SK-N-SH (cell line): ENCODE data around the gene TRA2A. TPM values are rescaled to one million over a fixed set of nuclear protein-coding genes. Genes with fewer than 3 reads are reported as not detected.

Experiments
- CTCF ChIA-PET: fragments of 300-600, 350-600 bp; formaldehyde crosslinking; extraction: SDS; loops from one replicate; lab custom pipeline; 2021; lab: Yijun Ruan, JAX
- POLR2A ChIA-PET: fragments of 350-600 bp; sonication (Branson Sonifier 250); formaldehyde crosslinking; extraction: SDS; loops from one replicate; lab custom pipeline; 2020; ENCODE audit warnings: antibody characterized with exemption, inconsistent platforms; lab: Yijun Ruan, JAX
- DNase-seq: peaks from one replicate; pipeline ENCODE4 v3.0.0; 2012
- H2AFZ ChIP-seq: fragments of 200-600 bp; sonication (generic); 2 replicates; pipeline ENCODE4 v1.8.1; 2016; ENCODE audit warnings: antibody characterized with exemption, mild to moderate bottlenecking, low read depth
- H3F3A ChIP-seq: fragments of 200-600 bp; sonication (generic); replicated peaks from 2 replicates; pipeline ENCODE3; 2016; ENCODE audit warnings: antibody characterized with exemption, mild to moderate bottlenecking; ENCODE audit not compliant: insufficient read depth
- H3K27ac ChIP-seq, 2 experiments: fragments of 200-500 bp in 1 of 2; fragments of 200-600 bp in 1 of 2; sonication (Bioruptor generic) in 1 of 2; sonication (generic), shearing (Covaris generic) in 1 of 2; 2 replicates each; pipeline versions ENCODE4 v1.5.1 to v1.6.1; 2014 to 2016; ENCODE audit warnings: low read depth in 2 of 2, inconsistent platforms in 1 of 2, low read length in 1 of 2, mild to moderate bottlenecking in 1 of 2, mixed read lengths in 1 of 2
- H3K27me3 ChIP-seq: fragments of 200-600 bp; sonication (generic), shearing (Covaris generic); 2 replicates; pipeline ENCODE4 v1.6.1; 2016; ENCODE audit warnings: mixed run types; ENCODE audit not compliant: insufficient read depth
- H3K36me3 ChIP-seq, 2 experiments: fragments of 200-500 bp in 1 of 2; fragments of 200-600 bp in 1 of 2; sonication (Bioruptor generic) in 1 of 2; sonication (generic) in 1 of 2; replicated peaks in 1 of 2; 2 replicates each; pipeline versions ENCODE3 to v1.5.1; 2014 to 2016; ENCODE audit warnings: low read length in 1 of 2, mild to moderate bottlenecking in 1 of 2; ENCODE audit not compliant: insufficient read depth in 2 of 2, control insufficient read depth in 1 of 2
- H3K4me1 ChIP-seq, 2 experiments: fragments of 200-500 bp in 1 of 2; fragments of 200-600 bp in 1 of 2; sonication (Bioruptor generic) in 1 of 2; sonication (generic), shearing (Covaris generic) in 1 of 2; 2 replicates each; pipeline versions ENCODE4 v1.5.1 to v1.6.1; 2014 to 2016; ENCODE audit warnings: low read depth in 1 of 2, low read length in 1 of 2, mixed run types in 1 of 2; ENCODE audit not compliant: insufficient read depth in 2 of 2, control insufficient read depth in 1 of 2
- H3K4me2 ChIP-seq: fragments of 200-600 bp; sonication (generic), shearing (Covaris generic); 2 replicates; pipeline ENCODE4 v1.6.1; 2017; ENCODE audit warnings: mixed run types
- H3K4me3 ChIP-seq, 2 experiments: fragments of 200-500 bp in 1 of 2; fragments of 200-600 bp in 1 of 2; sonication (Bioruptor generic) in 1 of 2; sonication (generic), shearing (Covaris generic) in 1 of 2; 2 replicates each; pipeline versions ENCODE4 v1.5.1 to v1.8.1; 2014 to 2016; ENCODE audit warnings: low read depth in 2 of 2, inconsistent platforms in 1 of 2, low read length in 1 of 2, mild to moderate bottlenecking in 1 of 2, mixed read lengths in 1 of 2, moderate library complexity in 1 of 2
- H3K79me2 ChIP-seq: fragments of 200-600 bp; sonication (generic); 2 replicates; pipeline ENCODE4 v1.8.1; 2017; ENCODE audit warnings: mild to moderate bottlenecking; ENCODE audit not compliant: insufficient read depth
- H3K9ac ChIP-seq: fragments of 200-600 bp; sonication (generic); 2 replicates; pipeline ENCODE4 v1.6.1; 2017; ENCODE audit warnings: mixed run types
- H3K9me2 ChIP-seq: fragments of 200-600 bp; sonication (generic); 2 replicates; pipeline ENCODE4 v1.6.1; 2017; ENCODE audit warnings: mixed run types
- H3K9me3 ChIP-seq: fragments of 200-600 bp; sonication (generic); 2 replicates; pipeline ENCODE4 v1.6.1; 2017; ENCODE audit warnings: mixed run types, mild to moderate bottlenecking, moderate library complexity
- H4K20me1 ChIP-seq: fragments of 200-600 bp; sonication (generic); 2 replicates; pipeline ENCODE4 v1.6.1; 2017; ENCODE audit warnings: mild to moderate bottlenecking, mixed run types; ENCODE audit not compliant: insufficient read depth
- ELF1 ChIP-seq: IDR thresholded peaks from 2 replicates; pipeline ENCODE4 v1.4.0; 2012
- EP300 ChIP-seq, 2 experiments: IDR thresholded peaks; 2 replicates each; pipeline versions ENCODE4 v1.4.0 to v1.6.1; 2012; ENCODE audit warnings: borderline replicate concordance in 1 of 2, low read depth in 1 of 2, low read length in 1 of 2
- MXI1 ChIP-seq: IDR thresholded peaks from 2 replicates; pipeline ENCODE4 v1.6.1; 2012; ENCODE audit warnings: mild to moderate bottlenecking, low read depth, low read length, improper control_type of control experiment
- TAF1 ChIP-seq: IDR thresholded peaks from 2 replicates; pipeline ENCODE4 v1.6.1; 2012; ENCODE audit warnings: low read depth, mild to moderate bottlenecking, low read length, moderate library complexity, borderline replicate concordance
- TEAD4 ChIP-seq: IDR thresholded peaks from 2 replicates; pipeline ENCODE4 v1.4.0; 2012; ENCODE audit warnings: mild to moderate bottlenecking, borderline replicate concordance; ENCODE audit not compliant: insufficient read depth
- ZBTB33 ChIP-seq: IDR thresholded peaks from 2 replicates; pipeline ENCODE4 v1.4.0; 2012; ENCODE audit warnings: low read depth, borderline replicate concordance
- polyA plus RNA-seq, 3 experiments: library from polyadenylated mRNA; depleted of rRNA; stranded (reverse); fragments of >200 nt; gene quantifications; 2 replicates each; pipeline ENCODE4 v1.2.3, GENCODE V29; 2012
- TF ChIP-seq, protein P1 (sequence below): fragments of 200-600 bp; sonication (generic); IDR thresholded peaks from 2 replicates; pipeline ENCODE4 v1.6.1; 2017; ENCODE audit warnings: antibody characterized with exemption, mild to moderate bottlenecking, moderate library complexity

The TRA2A gene
- polyA plus RNA-seq, 1 of the 3 experiments (the other 2 are of a cell fraction): 62.1 TPM

DNA sequence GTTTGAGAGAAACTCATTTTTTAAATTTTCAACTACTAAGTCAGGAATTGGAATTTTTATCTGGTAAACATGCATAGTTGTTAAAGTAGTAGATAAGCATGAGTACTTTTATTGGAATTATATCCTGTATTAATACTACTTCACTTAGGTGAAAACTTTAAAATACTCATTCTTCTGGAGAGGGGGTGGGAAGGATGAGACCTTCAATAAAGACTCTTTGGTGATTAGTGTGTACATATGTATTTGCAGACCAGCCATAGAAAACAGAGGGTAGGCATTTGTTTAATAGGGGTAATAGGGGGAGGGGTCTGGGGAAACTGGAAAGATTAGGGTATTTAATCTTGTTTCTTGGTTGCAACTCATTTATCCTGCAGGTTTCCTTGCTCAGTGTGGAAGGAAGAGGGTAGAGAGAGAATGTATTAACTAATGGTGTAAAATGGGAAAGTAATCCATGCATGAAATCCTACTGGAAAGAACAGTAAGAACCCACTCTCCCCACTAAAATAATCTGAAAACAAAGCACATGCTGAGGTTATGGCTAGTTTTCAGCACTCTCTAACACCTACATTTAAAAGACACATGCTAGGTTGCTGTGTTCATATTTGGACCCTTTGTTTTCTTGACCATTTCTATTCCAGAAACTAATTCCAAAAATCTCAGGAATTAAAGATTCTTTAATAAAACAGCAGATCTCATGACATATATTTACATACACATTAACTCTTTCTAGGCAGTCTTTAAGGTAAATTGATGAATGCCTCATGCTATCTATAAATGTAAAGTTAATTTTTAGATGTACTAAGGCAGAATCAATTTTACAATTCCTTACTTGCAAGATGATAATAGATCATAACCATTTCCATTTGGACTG is 55.3 kb downstream of the TRA2A start:
- Histone ChIP-seq H3K36me3 (no peaks in the 10 kb centered on the region), H3K4me1 (peaks cover 4 to 37% of the 10 kb centered on the region in 2 experiments; a peak in 3 of 4 replicates), H3K4me3 (peak overlapping the region in 1 of 2 experiments; percentile 25; a peak in 2 of 4 replicates), H4K20me1 (no peaks in the 10 kb centered on the region), H2AFZ (peak overlapping the region; percentile 34), H3K79me2 (peaks cover 48% of the 10 kb centered on the region), H3K9me2 (no peaks in the 10 kb centered on the region; the same call in 1 of the 2 replicates), H3K9ac (peak overlapping the region; percentile 91; the same call in 1 of the 2 replicates), H3K27me3 (no peaks in the 10 kb centered on the region), H3K4me2 (peak overlapping the region; percentile 94; the same call in 1 of the 2 replicates), H3K27ac (peak overlapping the region in 1 of 2 experiments; percentile 100; a peak in 2 of 4 replicates), H3K9me3 (no peaks in the 10 kb centered on the region), H3F3A (peaks cover 33% of the 10 kb centered on the region)
- POLR2A ChIA-PET: interaction anchor here (0.7 to 2.5 kb wide), 2 partner anchors 14 to 217 kb away, joined by 3 to 8 read pairs; no protein-coding TSS in a partner anchor
- TF ChIP-seq MXI1 (peak; percentile 43; the same call in 1 of the 2 replicates), ZBTB33 (no peak)
- CTCF ChIA-PET: interaction anchor here (1.0 kb wide), 1 partner anchor 70 kb away, joined by 3 read pairs; no protein-coding TSS in a partner anchor
- peak; percentile 39 for DNase-seq

GRCh38 chr7:23475576-23475839 is 56.3 kb downstream of the TRA2A start:
- Histone ChIP-seq H3K4me1 (peaks cover 4 to 37% of the 10 kb centered on the region in 2 experiments; a peak in 3 of 4 replicates), H3K79me2 (peaks cover 50% of the 10 kb centered on the region), H3K4me2 (peak overlapping the region; percentile 94), H3K27ac (peak overlapping the region; percentile 93 to 100), H3K9me3 (no peaks in the 10 kb centered on the region), H3F3A (peaks cover 39% of the 10 kb centered on the region), H3K9me2 (no peaks in the 10 kb centered on the region; the same call in 1 of the 2 replicates), H3K4me3 (peak overlapping the region; percentile 88 to 89), H4K20me1 (no peaks in the 10 kb centered on the region), H2AFZ (peak overlapping the region; percentile 90), H3K27me3 (no peaks in the 10 kb centered on the region), H3K36me3 (no peaks in the 10 kb centered on the region)
- CTCF ChIA-PET: interaction anchor here (1.0 to 1.9 kb wide), 4 partner anchors 11 to 203 kb away, joined by 3 to 9 read pairs (median 4); no protein-coding TSS in a partner anchor
- POLR2A ChIA-PET: interaction anchor here (1.1 to 1.3 kb wide), 2 partner anchors 122 to 369 kb away, joined by 3 to 4 read pairs; partner anchors contain the start of genes CCDC126 and KLHL7
- DNase-seq: no peak
- TF ChIP-seq TEAD4 (no peak), EP300 (IDR thresholded peaks at IDR 0.05; ENCODE audit: borderline replicate concordance in 1 of 2, low read depth in 1 of 2, low read length in 1 of 2) (no peak), ELF1 (no peak), TAF1 (no peak)
- TF ChIP-seq, protein P1, sequence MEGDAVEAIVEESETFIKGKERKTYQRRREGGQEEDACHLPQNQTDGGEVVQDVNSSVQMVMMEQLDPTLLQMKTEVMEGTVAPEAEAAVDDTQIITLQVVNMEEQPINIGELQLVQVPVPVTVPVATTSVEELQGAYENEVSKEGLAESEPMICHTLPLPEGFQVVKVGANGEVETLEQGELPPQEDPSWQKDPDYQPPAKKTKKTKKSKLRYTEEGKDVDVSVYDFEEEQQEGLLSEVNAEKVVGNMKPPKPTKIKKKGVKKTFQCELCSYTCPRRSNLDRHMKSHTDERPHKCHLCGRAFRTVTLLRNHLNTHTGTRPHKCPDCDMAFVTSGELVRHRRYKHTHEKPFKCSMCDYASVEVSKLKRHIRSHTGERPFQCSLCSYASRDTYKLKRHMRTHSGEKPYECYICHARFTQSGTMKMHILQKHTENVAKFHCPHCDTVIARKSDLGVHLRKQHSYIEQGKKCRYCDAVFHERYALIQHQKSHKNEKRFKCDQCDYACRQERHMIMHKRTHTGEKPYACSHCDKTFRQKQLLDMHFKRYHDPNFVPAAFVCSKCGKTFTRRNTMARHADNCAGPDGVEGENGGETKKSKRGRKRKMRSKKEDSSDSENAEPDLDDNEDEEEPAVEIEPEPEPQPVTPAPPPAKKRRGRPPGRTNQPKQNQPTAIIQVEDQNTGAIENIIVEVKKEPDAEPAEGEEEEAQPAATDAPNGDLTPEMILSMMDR: no peak
- TF ChIP-seq, all 33 proteins: peak for 0
- peak overlapping the region; percentile 91; the same call in 1 of the 2 replicates for H3K9ac ChIP-seq
